Stimulated activated CD8-positive, alpha-beta memory T cell treated with anti-CD3 and anti-CD28 coated beads, Interleukin-4, amount 100 ng/mL, for 48 hours (primary cell): Measurements from ENCODE around the gene RBFOX2.

Source experiments
- DNase-seq: peaks from one replicate; pipeline ENCODE4 v3.0.0-alpha.2; 2020

The RBFOX2 gene

DNA sequence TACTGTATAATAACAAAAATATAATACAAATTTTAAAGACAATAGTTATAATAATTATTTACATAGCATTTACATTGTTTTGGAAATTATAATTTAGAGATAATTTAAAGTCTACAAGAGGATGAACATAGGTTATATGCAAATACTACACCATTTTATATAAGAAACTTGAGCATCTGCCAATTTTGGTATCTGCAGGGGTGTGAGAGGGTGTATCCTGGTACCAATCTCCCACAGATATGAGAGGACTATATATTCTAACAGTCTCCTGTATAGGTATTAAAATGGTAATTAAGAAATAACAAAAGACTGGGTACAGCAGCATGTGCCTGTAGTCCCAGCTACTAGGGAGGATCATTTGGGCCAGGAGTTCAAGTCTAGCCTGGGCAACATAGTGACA, 176.5 kb downstream of the RBFOX2 start:
- no peak for DNase-seq

GRCh38 chr22:35850831-35851230, 177.8 kb downstream of the RBFOX2 start:
- no peak for DNase-seq

DNA sequence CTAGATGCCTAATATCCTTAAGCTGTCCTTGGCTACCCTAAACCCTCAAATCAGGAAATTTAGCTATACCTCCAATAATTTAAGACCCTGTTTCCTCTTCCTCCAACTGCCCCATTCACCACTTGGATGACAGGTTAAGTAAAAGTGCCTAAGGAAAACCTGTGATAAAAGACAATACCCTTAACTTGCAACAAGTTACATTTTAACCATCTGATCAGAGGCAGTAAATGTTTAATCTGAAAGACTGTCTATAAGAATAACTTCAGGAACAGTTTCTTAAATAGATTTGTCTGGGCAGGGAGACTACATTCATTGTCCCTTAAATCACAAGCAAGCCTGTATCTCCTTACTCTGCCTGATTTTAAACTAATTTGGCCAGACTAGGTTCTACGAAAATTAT, 181.8 kb downstream of the RBFOX2 start:
- no peak for DNase-seq

DNA sequence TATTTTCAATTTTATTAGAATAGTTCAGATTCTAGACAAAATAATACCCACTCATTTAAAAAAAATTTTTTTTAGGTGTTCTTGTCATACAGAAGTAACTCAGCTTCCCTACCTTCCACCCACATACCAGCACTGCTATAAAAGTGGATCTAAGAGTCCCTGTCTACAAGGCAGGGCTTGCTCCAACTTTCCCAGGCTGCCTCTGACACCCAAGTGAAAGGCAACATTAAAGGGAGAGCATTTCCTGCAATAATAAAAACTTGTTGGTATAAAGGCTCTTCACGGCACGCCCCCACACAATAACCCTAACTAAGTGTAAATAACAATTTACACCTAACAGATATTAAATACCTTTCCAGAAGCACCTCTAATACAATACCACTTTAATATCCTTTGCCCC, 183.7 kb downstream of the RBFOX2 start:
- DNase-seq = no peak

GRCh38 chr22:35842954-35843353, 185.7 kb downstream of the RBFOX2 start:
- no peak for DNase-seq

GRCh38 chr22:35842519-35842913, 186.1 kb downstream of the RBFOX2 start:
- DNase-seq = no peak

DNA sequence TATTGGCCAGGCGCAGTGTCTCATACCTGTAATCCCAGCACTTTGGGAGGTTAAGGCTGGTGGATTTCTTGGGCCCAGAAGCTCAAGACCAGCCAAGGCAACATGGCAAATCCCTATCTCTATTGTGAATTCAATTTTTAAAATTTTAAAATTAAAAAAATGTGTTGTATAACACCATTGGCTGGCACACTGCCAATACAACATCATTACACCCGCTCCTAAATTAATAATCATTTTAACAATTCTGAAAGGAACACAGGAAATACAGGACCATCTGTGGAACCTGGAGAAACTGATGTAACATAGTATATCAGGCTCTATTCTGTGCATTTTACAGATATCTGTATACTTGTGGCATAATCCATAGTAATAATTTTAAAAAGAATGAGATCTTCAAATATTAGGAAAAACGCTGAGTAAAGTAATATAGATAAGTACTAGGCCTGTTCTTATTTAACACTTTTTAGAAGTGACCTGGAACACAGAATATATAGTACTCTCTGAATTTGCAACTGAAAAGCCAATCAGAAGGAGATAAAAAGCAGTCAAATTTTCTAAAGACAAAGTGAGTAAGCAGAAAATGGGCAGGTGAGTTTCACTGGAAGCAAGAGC, 186.6 kb downstream of the RBFOX2 start:
- no peak for DNase-seq

DNA sequence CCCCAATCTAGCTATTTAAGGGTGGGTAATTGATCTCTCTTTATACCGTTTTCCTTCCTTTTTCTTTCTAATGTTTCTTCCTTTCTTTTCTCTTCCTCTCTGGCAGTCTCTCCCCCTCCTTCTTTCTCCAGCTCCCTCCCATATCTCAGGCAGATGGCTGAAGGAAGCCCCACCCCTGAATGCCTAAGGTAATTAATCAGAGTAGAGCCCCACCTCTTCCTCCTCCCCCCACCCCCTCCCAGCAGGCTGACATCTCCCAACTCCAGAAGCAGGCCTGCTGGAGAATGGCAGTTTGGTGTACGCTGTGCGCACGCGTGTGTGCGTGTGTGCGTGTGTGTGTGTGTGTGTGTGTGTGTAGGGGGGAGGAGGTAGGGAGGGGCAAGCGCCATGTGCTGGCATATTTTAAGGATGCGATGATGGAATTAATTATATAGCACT, 188.3 kb downstream of the RBFOX2 start:
- DNase-seq = no peak

DNA sequence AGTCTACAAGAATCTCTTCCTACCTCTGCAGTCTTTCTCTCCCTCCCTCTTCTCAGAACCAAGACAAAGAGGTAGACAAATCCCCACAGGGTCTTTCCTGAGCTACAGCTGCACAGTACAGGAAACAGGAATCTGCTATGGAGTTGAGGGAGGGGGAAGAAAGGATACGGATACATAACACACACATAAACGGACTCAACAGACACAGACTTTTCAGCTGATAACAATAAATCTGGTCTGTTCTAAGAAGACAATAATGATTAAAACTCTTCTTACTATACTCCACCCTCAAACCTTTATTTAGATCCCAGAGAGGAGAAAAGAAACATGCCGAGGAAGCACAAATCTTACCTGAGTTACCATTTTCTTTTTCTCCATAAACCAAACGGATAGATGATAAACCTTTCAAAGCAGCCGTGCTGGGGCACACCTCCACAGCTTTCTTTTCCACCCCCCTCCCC, 188.8 kb downstream of the RBFOX2 start:
- DNase-seq = no peak

GRCh38 chr22:35838855-35839576, 189.6 kb downstream of the RBFOX2 start:
- no peak for DNase-seq

GRCh38 chr22:35837101-35837727, 191.4 kb downstream of the RBFOX2 start:
- DNase-seq = no peak

DNA sequence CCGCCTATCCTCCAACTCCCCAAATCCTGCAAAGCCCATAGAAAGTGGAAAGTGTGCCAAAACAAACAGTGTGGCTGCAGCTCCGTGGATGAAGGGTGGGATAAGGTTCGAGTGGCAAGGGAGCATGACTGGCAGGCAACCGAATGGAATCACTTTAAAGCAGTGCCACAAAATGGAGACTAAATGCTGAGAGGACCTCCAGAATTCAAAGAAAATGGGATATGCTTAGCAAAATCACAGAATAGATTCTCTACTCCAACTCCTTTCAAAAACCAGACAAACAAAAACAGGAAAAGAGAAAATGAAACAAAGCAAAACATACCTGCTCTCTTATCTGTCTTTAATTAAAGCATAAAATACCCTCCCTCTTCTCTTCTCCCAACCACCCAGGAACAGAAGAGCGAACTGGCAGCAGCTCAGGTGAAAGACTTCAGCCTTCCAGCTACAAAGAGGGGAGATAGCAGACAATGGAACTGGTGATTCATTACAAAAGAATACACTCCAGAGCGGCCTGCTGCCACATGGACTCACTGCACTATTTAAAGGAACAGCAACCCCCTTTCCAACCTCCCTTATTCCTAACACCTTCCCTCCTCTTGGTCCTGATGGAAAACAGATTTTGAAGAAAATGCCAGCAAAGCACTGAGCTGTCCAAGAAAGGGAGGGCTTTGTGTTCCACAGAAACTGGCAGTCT, 192.5 kb downstream of the RBFOX2 start:
- no peak for DNase-seq

DNA sequence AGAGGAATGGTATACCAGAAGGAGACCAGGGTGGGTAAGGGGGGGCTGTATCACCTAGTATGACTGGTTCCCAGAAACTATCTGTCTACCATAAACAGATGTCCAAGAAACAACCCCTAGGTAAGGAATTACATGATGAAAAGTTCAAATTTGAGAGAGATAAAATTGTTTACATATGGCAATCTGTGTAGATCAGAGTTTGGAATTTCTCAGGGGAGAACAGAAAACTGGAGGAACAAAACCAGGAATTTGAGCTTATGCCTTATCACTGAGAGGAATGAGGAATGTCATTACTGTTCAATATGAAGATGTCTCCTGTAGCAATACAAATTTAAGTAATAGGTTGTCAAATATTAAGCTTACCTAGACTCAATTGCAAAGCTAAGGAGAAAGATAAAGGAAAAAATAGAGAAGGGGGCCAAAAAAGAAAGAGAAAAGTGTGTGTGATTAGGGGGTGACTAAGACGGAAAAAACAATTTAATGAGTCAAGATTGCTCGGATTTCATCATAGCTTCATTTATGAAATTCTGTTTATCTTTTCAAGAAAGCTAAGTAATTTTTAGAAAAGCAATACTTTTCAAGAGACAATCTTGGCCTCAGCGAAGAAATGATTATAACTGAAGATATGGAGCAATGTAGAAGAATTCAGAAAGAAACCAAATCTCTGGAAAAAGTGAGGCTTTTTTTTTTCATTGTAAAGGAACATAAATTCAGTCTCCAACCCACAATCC, 193.2 kb downstream of the RBFOX2 start:
- no peak for DNase-seq

- DNase-seq = no peak
Observed at GRCh38 chr22:35834061-35834460, 194.6 kb downstream of the RBFOX2 start.

GRCh38 chr22:35830305-35830704, 198.3 kb downstream of the RBFOX2 start:
- no peak for DNase-seq

DNA sequence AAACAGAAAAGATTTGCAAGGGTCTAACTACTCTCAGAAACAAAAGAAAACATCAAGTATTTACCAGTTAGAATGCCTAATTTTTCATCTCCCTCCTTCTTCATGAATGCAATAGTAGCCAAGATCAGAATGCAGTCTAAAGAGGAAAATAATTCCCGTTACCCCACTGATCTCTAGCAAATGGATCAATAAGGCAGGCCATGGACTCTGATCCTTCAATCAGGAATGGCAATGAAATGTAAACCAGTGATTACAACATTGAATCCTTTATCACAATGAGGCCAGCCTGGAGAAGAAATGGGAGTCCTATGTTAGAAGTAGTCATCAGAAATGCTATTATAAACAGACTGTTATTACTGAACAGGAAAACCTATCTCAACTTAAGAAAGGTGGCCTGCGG, 204.4 kb downstream of the RBFOX2 start:
- no peak for DNase-seq

- no peak for DNase-seq
Observed at GRCh38 chr22:35821654-35822053, 207.0 kb downstream of the RBFOX2 start.

GRCh38 chr22:35819421-35819820, 209.2 kb downstream of the RBFOX2 start:
- no peak for DNase-seq

- no peak for DNase-seq
Observed at GRCh38 chr22:35818897-35819296, 209.7 kb downstream of the RBFOX2 start.

DNA sequence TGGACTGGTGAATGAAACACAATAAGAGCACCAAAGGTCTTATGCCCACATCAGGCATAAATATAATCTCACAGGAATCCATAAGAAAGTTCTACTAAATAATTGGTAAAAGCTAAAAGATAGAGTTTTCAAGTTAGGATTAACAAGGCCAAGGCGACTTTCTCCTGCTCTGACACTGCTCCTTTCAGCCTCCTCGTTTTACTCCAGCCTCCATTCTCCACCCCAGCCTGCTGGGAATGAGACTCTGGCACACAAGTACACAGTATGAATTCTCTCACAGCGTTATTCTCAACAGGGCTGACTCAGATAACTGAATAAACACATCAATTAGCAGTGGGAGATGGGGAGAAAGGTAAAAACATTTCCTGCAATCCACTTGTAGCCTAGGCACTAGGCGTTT, 216.0 kb downstream of the RBFOX2 start:
- DNase-seq = no peak

GRCh38 chr22:35811670-35812069, 217.0 kb downstream of the RBFOX2 start:
- DNase-seq = no peak

DNA sequence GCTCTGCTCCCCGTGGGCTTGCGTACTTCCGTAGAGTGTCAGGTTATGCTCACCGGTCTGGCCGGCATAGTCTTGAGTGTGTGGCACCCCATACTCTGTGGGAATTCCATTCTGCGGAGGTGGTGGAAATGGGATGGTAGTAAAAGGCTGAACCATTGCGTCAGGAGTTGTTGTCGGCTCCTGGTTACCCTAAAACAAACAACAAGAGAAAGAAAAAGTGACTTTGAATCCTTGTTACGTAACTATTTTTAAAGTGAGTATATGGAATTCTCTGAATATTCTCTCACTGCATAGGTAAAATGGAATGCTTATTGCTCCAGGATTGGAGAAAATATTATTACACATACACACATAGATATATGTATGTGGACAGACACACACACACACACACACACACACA, 218.8 kb downstream of the RBFOX2 start:
- DNase-seq = no peak

- DNase-seq = no peak
Observed at GRCh38 chr22:35808377-35808776, 220.2 kb downstream of the RBFOX2 start.
